ENCODE data around the gene SESTD1.
"Not testable (repeated sequence)": the region's sequence is repeated elsewhere in the genome, so short reads cannot be mapped to it uniquely, and the experiment has no call there.

Gene SESTD1

DNA sequence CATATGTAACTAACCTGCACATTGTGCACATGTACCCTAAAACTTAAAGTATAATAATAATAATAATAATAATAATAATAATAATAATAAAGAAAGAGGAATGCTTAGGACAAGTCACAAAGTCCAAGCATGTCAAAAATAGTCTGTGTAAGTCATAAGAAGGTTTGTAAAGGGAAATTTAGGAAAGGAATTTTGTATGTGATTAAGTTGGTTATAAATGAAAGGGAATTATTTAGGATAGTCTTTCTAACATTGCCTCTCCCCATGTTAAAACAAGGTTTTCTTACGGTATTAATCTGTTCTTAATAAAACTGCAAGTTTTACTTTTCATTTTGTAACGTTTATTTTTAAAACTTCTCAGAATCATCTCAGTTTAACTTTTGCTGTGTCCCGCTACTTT is 62.8 kb downstream of the SESTD1 start:
- POLR2A ChIA-PET: no interaction called here
- H3K4me3 ChIP-seq (ENCODE audit: low read depth, low read length): no peak overlapping the region
- CTCF ChIA-PET: no interaction called here
- DNase-seq (ENCODE audit: low read depth, low spot score): no peak
- TF ChIP-seq CTCF (IDR thresholded peaks at IDR 0.05; ENCODE audit: insufficient read depth, low read length, missing control alignments): no peak

GRCh38 chr2:179195926-179196590 is 68.6 kb downstream of the SESTD1 start:
- POLR2A ChIA-PET; DNase-seq (ENCODE audit: low read depth, low spot score); H3K4me3 ChIP-seq (ENCODE audit: low read depth, low read length): not testable (repeated sequence)
- CTCF ChIA-PET: interaction anchor here (1.0 kb wide), 1 partner anchor 24 kb away, joined by 3 read pairs; no protein-coding TSS in a partner anchor

DNA sequence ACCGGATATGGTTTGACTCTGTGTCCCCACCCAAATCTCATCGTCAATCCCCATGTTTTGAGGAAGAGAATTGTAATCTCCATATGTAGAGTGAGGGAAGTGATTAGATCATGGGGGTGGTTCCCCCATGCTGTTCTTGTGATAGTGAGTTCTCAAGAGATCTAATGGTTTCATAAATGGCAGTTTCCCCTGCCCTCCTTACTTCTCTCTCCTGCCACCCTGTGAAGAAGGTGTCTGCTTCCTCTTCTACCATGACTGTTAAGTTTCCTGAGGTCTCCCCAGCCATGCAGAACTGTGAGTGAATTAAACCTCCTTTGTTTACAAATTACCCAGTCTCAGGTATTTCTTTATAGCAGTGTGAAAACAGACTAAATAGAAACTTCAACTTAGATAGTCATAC is 69.5 kb downstream of the SESTD1 start:
- CTCF ChIA-PET: interaction anchor here (0.9 kb wide), 1 partner anchor 24 kb away, joined by 4 read pairs; no protein-coding TSS in a partner anchor
- DNase-seq (ENCODE audit: low read depth, low spot score): no peak
- no peak overlapping the region for H3K4me3 ChIP-seq (ENCODE audit: low read depth, low read length)
- no peak for TF ChIP-seq CTCF (IDR thresholded peaks at IDR 0.05; ENCODE audit: insufficient read depth, low read length, missing control alignments)
- POLR2A ChIA-PET: no interaction called here

DNA sequence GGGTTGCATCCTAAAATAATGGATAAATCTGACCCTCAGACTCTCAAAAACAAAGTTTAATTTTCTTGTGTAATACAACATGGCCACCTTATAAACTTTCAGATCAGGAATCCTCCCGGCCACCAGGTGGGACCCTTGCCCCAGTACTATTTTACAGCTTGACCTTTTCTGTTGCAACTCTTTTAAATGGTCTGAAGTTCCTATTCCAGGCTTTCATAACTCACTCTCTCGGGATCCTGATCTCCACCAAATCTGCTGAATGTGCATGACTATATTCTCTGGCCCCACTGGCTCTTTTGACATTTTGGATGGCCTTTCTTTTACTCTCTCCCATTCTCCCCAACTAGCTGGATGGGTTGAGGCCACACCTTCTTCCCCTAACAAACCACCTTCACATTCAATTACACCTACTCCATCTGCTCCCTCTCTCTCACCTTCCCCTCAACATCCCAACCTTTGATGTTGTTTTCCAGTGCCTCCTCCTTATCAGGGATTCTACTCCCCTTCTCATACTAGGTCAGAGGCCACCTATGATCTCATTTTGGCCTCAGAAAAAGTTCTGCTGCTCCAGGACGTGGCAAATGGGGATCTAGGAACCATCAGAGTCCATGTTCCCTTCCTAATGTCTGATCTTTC is 70.8 kb downstream of the SESTD1 start:
- POLR2A ChIA-PET: no interaction called here
- TF ChIP-seq CTCF (IDR thresholded peaks at IDR 0.05; ENCODE audit: insufficient read depth, low read length, missing control alignments): no peak
- CTCF ChIA-PET: interaction anchor here (0.8 kb wide), 1 partner anchor 228 kb away, joined by 3 read pairs; no protein-coding TSS in a partner anchor
- H3K4me3 ChIP-seq (ENCODE audit: low read depth, low read length): no peak overlapping the region
- no peak for DNase-seq (ENCODE audit: low read depth, low spot score)

GRCh38 chr2:179191110-179191509 is 73.5 kb downstream of the SESTD1 start:
- DNase-seq (ENCODE audit: low read depth, low spot score): no peak
- ChIA-PET POLR2A (no interaction called here), CTCF (interaction anchor here (1.1 kb wide), 1 partner anchor 31 kb away, joined by 4 read pairs; no protein-coding TSS in a partner anchor)
- H3K4me3 ChIP-seq (ENCODE audit: low read depth, low read length): no peak overlapping the region
- no peak for TF ChIP-seq CTCF (IDR thresholded peaks at IDR 0.05; ENCODE audit: insufficient read depth, low read length, missing control alignments)

DNA sequence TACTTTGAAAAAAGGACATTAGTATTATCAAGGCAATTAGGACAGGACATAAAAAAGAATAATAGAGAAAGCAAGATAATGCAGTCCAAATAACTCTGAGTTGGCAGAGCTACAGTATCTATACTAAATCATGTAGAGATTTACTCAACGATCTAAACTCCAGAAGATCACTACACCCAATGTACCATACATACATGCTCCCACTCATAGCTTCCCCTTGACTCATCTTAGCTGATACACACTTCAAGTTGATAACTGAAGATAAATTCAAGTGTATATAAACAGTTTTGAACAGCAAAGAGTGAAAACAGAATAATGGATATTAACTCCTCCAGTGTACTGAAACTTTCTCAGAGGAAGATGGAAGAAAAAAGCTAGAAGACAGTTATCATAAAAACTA is 78.5 kb downstream of the SESTD1 start:
- no peak overlapping the region for H3K4me3 ChIP-seq (ENCODE audit: low read depth, low read length)
- POLR2A ChIA-PET: no interaction called here
- no peak for DNase-seq (ENCODE audit: low read depth, low spot score)

More for the DNA sequence above, 78.5 kb downstream of the SESTD1 start:
- no peak for TF ChIP-seq CTCF (IDR thresholded peaks at IDR 0.05; ENCODE audit: insufficient read depth, low read length, missing control alignments)
- CTCF ChIA-PET: interaction anchor here (1.1 kb wide), 1 partner anchor 34 kb away, joined by 3 read pairs; no protein-coding TSS in a partner anchor
